ENCODE data around the gene CUEDC1. TPM values are rescaled to one million over a fixed set of nuclear protein-coding genes. Genes with fewer than 3 reads are reported as not detected.

Gene CUEDC1
- total and polyA plus RNA-seq, 2 of the 13 experiments (the other 11 are each of a cell fraction or from before 2014, with no cell fraction given) = 7.4 to 12.9 TPM

GRCh38 chr17:57993471-57994365 lies 38.5 kb upstream of the CUEDC1 start (continued):
- TF ChIP-seq FOXK1 (CRISPR knock-in tag; IDR thresholded peaks at IDR 0.05; ENCODE audit: borderline replicate concordance, low read depth) = no peak
- TF ChIP-seq EZH2 (conservative IDR thresholded peaks at IDR 0.05; ENCODE audit: low read depth, low read length) = no peak
- TF ChIP-seq ZEB1 (IDR thresholded peaks at IDR 0.05; ENCODE audit: insufficient replicate concordance, low read depth) = no peak
- no peak for TF ChIP-seq ZBTB8A (CRISPR knock-in tag; IDR thresholded peaks at IDR 0.05; ENCODE audit: borderline replicate concordance, low read depth)
- peak; percentile 73 for TF ChIP-seq TBX2 (CRISPR knock-in tag; IDR thresholded peaks at IDR 0.05; ENCODE audit: borderline replicate concordance)
- TF ChIP-seq THRA (CRISPR knock-in tag; IDR thresholded peaks at IDR 0.05; ENCODE audit: borderline replicate concordance) = no peak
- no peak for TF ChIP-seq ARID2 (CRISPR knock-in tag; IDR thresholded peaks at IDR 0.05; ENCODE audit: borderline replicate concordance)
- TF ChIP-seq CBX1 (IDR thresholded peaks at IDR 0.05; ENCODE audit: low read depth) = no peak
- TF ChIP-seq ZSCAN29 (CRISPR knock-in tag; conservative IDR thresholded peaks at IDR 0.05) = peak; percentile 46; the same call in 1 of the 2 replicates
- no peak for TF ChIP-seq SIX1 (CRISPR knock-in tag; IDR thresholded peaks at IDR 0.05; ENCODE audit: borderline replicate concordance)
- TF ChIP-seq ZSCAN25 (CRISPR knock-in tag; IDR thresholded peaks at IDR 0.05) = no peak
- TF ChIP-seq RFXAP (CRISPR knock-in tag; IDR thresholded peaks at IDR 0.05; ENCODE audit: borderline replicate concordance) = no peak
- TF ChIP-seq ZNF841 (CRISPR knock-in tag; IDR thresholded peaks at IDR 0.05; ENCODE audit: borderline replicate concordance) = no peak
- no peak for TF ChIP-seq ZNF678 (CRISPR knock-in tag; IDR thresholded peaks at IDR 0.05)
- TF ChIP-seq TFAP4 (IDR thresholded peaks at IDR 0.05; ENCODE audit: borderline replicate concordance, low read depth) = peak; percentile 88; the same call in 1 of the 2 replicates
- peak; percentile 70 for TF ChIP-seq CCAR2 (optimal IDR thresholded peaks at IDR 0.05; ENCODE audit: low read depth, low read length)
- TF ChIP-seq MLLT10 (CRISPR knock-in tag; IDR thresholded peaks at IDR 0.05) = no peak
- TF ChIP-seq ZBTB25 (CRISPR knock-in tag; IDR thresholded peaks at IDR 0.05) = no peak
- no peak for TF ChIP-seq FOXJ3 (CRISPR knock-in tag; IDR thresholded peaks at IDR 0.05; ENCODE audit: borderline replicate concordance)
- no peak for TF ChIP-seq GTF2F1 (IDR thresholded peaks at IDR 0.05; ENCODE audit: low read length)
- no peak for TF ChIP-seq KDM1A (CRISPR knock-in tag; IDR thresholded peaks at IDR 0.05)
- no peak for TF ChIP-seq RFX1 (IDR thresholded peaks at IDR 0.05)
- no peak for TF ChIP-seq E2F1 (CRISPR knock-in tag; IDR thresholded peaks at IDR 0.05)
- TF ChIP-seq ZKSCAN8 (CRISPR knock-in tag; IDR thresholded peaks at IDR 0.05; ENCODE audit: borderline replicate concordance) = no peak
- TF ChIP-seq SMARCE1 (IDR thresholded peaks at IDR 0.05; ENCODE audit: borderline replicate concordance) = no peak

Measured in HepG2 (cell line).